HG02973 (cell line): ENCODE measurements around the gene THOC7.
A peak's percentile ranks its signal among the peaks of the same experiment; 100 is the strongest.

Source experiments
- ATAC-seq: cut with Tn5 transposase; IDR thresholded peaks from one replicate; pipeline ENCODE4 v1.9.1; 2021; ENCODE audit warnings: moderate library complexity; ENCODE audit not compliant: unreplicated experiment

Gene THOC7

GRCh38 chr3:63863150-63864007 is at the start of gene THOC7, which contains the start of gene ATXN7:
TSS of gene THOC7 (minus strand) at chr3:63863805. CDS start at chr3:63863790, 15 bp downstream.
TSS of gene ATXN7 (plus strand) at chr3:63863867. CDS start at chr3:63912599, 48,732 bp downstream.
- ATAC-seq: peak; percentile 65

- ATAC-seq: no peak
Measured at GRCh38 chr3:63912768-63913588, 49.4 kb upstream of the THOC7 start.

GRCh38 chr3:63911873-63912767 is 48.5 kb upstream of the THOC7 start, which contains the start of gene SCAANT1:
TSS of gene SCAANT1 (minus strand) at chr3:63912383.
- ATAC-seq: peak; percentile 72

DNA sequence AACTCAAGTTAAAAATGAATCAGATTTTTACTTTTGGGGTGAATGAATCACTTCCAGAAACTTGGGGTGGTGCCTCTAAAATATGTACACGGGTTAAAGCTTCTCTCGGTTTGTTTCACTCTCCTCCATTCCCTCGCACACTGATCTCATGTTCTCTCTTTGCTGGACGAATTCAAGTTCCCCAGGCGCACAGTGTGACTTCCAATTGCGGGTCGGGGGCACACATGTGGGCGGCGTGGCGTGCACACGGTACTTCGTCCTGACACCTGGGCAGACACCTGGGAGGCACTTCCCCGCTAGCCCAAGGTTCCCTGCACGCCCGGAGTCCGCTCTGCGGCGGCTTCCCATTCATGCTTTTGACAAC is 47.9 kb upstream of the THOC7 start:
- peak; percentile 14 for ATAC-seq

DNA sequence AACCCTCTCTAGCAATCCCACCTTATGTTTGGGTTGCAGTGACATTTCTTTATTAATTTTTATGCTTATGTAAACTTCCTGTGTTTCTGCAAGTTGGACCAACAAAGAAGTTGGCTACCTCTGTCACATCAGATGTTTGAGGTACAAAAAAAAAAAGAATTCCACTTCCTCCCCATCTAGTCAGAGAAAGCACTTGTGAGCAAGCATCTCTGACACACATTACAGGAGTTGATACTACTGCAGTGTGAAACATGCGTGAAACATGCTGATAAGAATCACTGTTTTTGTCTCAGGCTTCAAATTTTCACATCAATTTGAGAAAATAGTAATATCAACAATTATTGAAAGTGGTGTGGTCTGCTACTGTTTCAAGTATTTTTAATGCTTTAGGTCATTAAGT is 47.3 kb upstream of the THOC7 start:
- ATAC-seq: no peak

DNA sequence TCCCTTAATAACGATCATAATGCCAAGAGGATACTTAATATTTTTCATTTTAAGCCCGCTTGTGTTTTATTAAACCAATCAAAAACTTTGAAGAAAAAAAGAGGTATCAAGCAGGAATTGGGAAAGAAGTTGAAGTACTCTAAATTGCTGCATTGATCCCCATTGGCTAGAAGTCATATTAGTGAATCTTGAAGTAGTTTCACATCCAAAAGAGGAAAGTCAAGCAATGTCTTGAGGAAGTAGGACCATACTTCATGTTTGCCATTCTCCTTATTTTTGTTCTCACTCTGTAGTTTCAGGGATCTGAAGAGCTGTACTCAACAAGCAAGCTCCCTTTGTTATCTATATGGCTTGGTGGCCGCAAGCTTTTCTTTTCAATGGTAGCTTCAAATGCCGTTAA is 46.4 kb upstream of the THOC7 start:
- ATAC-seq: no peak

DNA sequence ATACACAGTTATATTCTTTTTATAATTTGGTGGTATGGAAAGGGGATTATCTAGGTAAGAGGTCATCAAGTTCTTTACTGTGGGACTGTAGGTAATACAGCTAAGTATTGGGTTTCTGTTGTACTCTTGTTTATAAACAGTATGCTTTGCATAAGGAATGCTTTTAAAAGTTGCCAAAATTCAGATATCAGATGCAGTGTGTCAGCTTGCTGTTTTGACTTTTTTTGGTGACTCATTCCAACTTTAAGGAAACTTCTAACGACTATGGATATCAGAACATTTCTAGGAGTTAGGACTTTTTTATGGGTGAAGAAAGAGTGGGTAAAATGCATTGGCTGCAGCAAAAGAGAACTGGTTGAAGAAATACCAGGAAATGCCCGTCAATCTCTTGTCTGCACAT is 45.8 kb upstream of the THOC7 start:
- no peak for ATAC-seq

- ATAC-seq: no peak
Measured at GRCh38 chr3:63908776-63909175, 45.2 kb upstream of the THOC7 start.

- no peak for ATAC-seq
Measured at GRCh38 chr3:63908081-63908736, 44.6 kb upstream of the THOC7 start.

DNA sequence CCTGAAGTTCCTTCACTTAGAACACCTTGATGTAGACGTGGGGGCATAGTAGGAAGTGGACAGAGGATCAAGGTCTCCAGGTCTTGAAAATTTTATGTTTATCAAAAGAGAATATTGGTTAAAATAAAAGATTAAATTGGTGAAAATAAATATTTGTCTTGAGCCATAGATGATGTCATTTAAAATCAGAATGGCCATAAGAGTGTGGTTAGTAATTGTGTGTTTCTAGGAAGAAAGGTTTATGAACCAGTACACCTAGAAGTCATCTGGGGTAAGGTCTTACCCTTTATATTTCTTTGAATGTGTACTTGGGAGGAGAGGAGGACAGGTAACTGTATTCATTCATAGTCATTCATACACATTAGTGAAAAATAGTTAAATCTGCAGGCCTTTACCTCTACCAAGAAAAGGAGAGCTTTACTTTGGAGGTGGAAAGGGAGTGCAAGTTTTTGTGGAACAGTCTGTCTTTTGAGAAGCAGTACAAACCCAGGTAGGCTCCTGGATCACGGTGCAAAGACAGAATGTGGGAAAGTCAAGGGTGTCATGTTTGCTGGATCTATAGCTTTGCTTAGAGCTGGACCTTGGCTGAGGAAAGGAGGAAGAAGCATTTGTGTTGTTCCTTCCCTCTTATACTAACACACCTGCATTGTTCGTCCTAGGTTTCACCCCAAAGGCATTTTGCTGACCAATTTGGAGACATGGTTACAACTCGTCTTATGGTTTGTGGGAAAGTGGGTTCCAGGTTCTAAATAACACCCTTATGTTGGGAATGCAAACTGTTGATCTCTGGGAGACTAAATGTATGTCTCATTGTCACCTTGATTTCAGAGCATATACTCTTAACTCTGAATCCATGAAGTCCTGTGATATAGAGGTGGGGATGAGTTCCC is 42.4 kb upstream of the THOC7 start:
- ATAC-seq: no peak

DNA sequence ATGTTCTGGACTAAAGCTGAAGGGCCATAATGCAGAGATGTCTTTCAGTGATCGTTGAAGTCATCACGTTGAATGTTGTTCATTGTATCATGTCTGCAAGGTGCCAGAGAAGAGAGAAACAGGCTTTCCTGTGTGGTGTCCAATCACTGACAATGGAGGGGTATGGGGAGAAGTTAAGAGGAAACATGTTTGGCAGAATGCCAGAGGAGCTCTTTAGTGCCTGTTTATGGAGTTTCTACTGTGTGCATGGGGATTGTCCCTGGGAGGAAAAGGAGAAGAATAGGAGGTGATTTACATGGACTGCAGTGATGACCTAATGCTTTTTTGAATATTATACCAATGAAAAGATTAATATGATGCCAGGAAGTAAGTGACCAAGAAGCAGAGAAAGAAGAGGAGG is 36.9 kb upstream of the THOC7 start:
- no peak for ATAC-seq

DNA sequence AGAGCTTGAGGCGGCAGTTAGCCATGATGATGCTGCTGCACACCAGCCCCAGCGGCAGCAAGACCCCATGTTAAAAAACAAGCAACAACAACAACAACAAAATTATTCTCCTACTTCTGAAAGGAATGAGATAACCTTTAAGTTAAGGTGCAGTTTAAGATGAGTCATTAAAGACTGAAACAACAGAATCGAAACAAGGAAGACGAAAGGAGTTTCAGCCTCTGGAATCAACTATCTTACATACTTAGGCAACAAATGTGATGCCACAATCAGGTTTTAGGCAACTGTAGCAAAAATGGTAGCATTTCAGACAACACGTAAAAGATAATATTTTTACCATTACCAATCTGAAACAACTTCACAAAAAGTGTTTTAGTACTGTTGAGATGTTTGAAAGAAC is 36.4 kb upstream of the THOC7 start:
- ATAC-seq: no peak

GRCh38 chr3:63896332-63897030 is 32.9 kb upstream of the THOC7 start:
- peak; percentile 70 for ATAC-seq

DNA sequence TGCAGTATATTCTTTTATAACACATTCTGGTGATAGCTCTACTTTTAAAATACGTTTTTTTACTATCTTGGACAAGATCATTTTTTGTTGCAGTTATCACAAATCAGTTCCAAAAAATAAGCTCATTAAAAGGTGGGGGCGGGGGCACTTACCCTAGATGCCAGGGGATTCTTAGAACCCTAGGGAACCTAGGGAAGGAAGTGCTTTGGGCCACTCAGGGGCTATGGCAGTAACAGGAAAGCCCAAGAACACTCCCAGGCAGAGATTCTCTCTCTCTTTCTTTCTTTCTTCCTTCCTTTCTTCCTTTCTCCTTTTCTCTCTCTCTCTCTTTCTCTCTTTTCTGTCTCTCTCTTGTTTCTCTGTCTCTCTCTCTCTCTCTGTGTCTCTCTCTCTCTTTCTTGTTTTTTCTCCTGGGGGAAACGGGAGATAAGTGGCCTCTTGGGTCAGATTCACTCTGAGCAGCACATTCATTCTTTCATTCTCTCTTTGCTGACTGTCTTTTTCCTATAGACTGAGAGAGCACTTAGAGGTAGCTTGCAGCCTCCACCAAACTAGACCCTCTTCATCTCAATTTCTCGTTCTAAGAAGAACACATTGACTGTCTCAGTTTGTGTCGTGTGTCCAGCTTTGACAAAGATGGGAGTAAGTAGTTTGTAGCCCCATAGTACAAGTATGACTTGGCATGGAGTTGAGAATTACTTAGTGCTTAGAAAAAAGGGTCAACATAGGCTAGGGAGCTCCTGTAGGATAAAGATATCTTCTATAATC is 32.0 kb upstream of the THOC7 start:
- no peak for ATAC-seq

DNA sequence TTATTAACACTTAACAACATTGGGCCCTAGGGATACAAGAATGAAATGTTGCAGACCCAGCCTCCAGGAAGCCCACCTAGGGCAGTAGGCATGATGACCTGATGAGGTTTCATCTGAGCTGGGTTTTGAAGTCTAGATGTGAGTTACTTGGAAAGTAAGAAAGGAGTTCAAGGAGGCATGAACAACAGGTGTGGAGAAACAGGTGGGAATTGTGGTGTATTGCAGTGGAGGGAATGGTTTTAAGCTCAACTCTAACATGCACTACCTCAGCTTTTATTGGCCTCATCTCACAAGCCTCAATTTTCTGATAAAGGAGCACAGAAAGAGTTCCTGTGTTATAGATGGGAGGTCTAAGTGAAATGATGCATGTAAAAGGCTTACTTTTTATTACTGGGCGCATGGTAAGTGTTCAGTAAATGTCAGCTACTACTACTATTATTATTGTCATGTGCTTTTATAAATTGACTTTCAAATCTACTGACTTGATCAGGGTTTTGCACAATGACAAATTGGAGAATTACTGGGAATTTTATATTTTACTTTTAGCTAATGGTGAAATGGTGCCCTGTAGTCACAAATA is 29.3 kb upstream of the THOC7 start:
- no peak for ATAC-seq

DNA sequence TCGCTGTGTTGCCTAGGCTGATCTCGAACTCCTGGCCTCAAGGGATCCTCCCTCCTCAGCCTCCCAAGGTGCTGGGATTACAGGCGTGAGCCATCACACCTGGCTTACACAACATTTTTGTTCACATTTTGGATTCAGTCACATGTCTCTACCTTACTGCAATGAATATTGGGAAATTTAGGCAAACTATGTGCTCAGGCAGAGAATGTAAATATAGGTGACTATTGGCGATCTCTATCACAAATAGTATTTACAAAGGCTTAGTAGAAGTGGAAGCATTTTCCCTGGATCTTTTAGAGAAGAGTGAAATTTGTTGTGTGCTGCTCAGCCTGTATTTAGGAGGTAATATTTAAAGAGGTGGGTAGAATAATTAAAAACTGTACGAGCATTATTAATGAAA is 27.9 kb upstream of the THOC7 start:
- ATAC-seq: no peak

DNA sequence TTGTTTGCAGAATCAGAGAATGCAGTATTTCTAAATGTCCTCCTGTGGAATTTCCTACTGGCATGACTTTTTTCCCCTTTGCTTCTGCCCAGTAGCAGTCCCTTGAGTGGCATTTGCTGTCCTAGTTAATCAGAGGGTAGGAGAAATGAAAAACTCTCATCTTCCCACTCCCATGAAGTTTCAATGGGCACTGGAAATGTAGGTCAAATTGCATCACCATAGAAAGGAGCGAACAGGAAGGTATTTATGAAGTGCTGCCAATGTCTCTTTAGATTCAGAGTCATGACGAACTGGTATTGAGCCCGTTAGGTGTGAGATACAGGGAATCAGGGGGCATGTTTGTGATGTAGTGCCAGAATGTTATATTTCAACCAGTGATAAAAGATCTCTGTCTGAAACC is 23.3 kb upstream of the THOC7 start:
- ATAC-seq: no peak

GRCh38 chr3:63880653-63881052 is 17.0 kb upstream of the THOC7 start:
- ATAC-seq: no peak
